SJSA1 (cell line): Measurements from ENCODE around the gene FAM120B. TPM values are rescaled to one million over a fixed set of nuclear protein-coding genes. Genes with fewer than 3 reads are reported as not detected.

ENCODE experiments used
- DNase-seq, 2 experiments: peaks; one replicate each; pipeline ENCODE4 v3.0.0-alpha.2; 2015 to 2020; ENCODE audit warnings: low spot score in 2 of 2, low read depth in 1 of 2
- H3K27ac ChIP-seq: fragments of 250-450 bp; sonication (Bioruptor Pico); 2 replicates; pipeline ENCODE4 v1.5.1; 2020; ENCODE audit warnings: mild to moderate bottlenecking, moderate library complexity
- H3K27me3 ChIP-seq: fragments of 250-450 bp; sonication (Bioruptor Pico); replicated peaks from 2 replicates; pipeline ENCODE4 v1.5.1; 2020; ENCODE audit warnings: mild to moderate bottlenecking, moderate library complexity
- H3K36me3 ChIP-seq: fragments of 250-450 bp; sonication (Bioruptor Pico); 2 replicates; pipeline ENCODE4 v1.5.1; 2020; ENCODE audit warnings: mild to moderate bottlenecking
- H3K4me1 ChIP-seq: fragments of 250-450 bp; sonication (Bioruptor Pico); replicated peaks from 2 replicates; pipeline ENCODE4 v1.6.1; 2021; ENCODE audit warnings: mild to moderate bottlenecking
- H3K4me3 ChIP-seq: fragments of 250-450 bp; sonication (Bioruptor Pico); 2 replicates; pipeline ENCODE4 v1.5.1; 2020; ENCODE audit warnings: mild to moderate bottlenecking
- H3K9me3 ChIP-seq: fragments of 250-450 bp; sonication (Bioruptor Pico); replicated peaks from 2 replicates; pipeline ENCODE4 v1.5.1; 2020; ENCODE audit warnings: mild to moderate bottlenecking
- total RNA-seq: library from RNA; depleted of rRNA; stranded (reverse); fragments of >200 nt; shearing (Covaris generic); gene quantifications from 2 replicates; pipeline ENCODE4 v1.2.3, GENCODE V29; 2014

The FAM120B gene
- total RNA-seq, 1 experiment from 2014 or later = 15.0 TPM

DNA sequence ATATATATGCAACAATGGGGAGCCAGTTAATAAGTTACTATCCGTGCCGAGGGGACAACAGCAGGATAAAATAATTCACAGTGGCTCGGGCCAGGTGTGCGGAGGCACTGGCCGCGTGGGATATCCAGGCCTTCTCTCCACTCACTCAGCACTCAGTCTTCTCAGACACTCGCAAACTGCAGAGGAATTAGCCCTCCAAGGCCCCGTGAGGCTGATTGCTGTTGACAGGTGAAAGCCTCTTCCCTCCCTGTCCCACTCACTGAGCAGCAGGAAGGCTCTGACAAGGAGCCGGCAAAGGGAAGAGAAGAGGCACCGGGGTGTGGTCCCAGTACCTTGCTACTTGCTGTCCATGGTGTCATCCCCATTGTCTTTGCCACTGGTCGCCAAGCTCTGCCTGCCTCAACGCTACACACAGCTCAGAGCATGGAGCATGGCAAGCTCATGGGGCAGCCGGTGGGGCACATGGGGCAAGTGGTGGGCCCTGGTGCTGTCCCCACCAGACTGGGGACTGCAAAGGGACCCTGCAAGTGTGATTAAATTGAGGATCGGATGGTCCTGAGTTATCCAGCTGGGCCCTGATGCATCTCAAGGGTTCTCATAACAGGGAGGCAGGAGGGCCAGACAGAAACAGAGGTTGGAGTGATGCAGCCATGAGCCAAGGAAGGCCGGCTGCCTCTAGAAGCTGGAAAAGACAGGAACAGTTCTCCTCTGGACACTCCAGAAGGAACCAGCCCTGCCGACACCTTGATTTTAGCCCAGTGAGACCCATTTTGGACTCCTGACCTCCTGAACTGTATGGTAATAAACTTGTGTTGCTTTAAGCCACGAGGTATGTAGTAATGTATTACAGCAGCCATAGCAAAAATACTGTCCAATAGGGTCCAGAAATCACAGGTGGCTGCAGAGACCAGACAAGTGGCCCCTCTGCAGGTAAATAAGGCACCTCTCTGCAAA is 126.9 kb downstream of the FAM120B start:
- H3K27ac ChIP-seq = no peak overlapping the region
- H3K4me3 ChIP-seq = no peak overlapping the region
- H3K9me3 ChIP-seq = no peaks in the 10 kb centered on the region
- no peak for DNase-seq
- H3K4me1 ChIP-seq = peaks cover 8% of the 10 kb centered on the region
- no peaks in the 10 kb centered on the region; the same call in 1 of the 2 replicates for H3K27me3 ChIP-seq
- H3K36me3 ChIP-seq = no peaks in the 10 kb centered on the region

DNA sequence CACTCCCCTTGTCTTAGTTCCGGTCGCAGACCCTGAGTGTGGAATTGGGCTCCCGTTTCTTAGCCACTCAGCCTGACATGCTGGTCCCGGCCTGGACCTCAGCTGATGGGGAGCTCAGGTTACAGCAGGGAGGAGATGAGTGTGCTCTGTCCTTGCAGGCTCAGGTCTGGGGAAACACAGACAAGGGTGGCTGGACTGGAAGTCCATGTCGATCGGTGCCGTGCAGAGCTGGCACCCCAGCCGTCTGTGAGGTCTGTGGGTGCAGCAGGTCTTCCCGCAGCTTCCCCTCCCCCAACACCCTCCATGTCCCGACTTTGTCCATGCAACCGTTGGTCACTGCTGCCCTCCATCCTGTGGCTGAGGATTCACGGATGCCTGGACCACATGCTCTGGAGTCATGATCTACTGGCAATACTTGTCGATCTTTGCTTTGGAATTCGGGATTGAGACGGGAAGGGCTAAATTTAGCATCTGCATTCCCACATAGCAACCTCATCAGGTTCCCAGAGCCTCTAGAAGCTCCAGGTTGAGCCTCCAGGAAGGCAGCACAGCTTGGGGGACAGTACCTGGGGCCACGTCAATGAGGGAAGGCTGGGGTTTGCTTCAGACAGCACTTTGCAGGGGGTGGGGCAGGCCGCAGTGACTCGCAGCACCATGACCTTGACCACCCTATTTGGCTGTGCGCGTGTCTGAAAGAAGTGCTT is 127.7 kb downstream of the FAM120B start:
- H3K4me1 ChIP-seq = peaks cover 12% of the 10 kb centered on the region
- no peak for DNase-seq

DNA sequence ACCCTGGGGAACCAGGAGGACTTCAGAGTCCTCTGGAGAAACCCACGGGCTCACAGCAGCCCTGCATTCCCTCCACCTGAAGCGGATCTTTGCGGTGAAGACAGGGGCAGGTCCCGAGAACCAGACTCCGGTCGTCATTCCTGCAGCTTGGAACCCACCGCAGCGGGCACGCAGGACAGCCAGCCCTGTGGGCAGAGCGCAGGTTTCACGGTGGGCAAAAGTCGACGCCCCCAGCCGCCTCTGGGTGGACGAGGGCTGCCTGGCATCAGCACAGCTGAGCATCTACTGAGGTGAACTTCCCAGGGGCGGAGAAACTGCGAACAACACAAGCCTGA is 128.2 kb downstream of the FAM120B start:
- Histone ChIP-seq H3K4me1 (peaks cover 17% of the 10 kb centered on the region), H3K9me3 (no peaks in the 10 kb centered on the region), H3K36me3 (no peaks in the 10 kb centered on the region), H3K27me3 (no peaks in the 10 kb centered on the region), H3K27ac (no peak overlapping the region), H3K4me3 (no peak overlapping the region)
- DNase-seq = no peak

More for the DNA sequence above, 127.7 kb downstream of the FAM120B start:
- no peaks in the 10 kb centered on the region for H3K27me3 ChIP-seq
- no peaks in the 10 kb centered on the region for H3K9me3 ChIP-seq
- H3K27ac ChIP-seq = no peak overlapping the region
- H3K4me3 ChIP-seq = no peak overlapping the region
- H3K36me3 ChIP-seq = no peaks in the 10 kb centered on the region

DNA sequence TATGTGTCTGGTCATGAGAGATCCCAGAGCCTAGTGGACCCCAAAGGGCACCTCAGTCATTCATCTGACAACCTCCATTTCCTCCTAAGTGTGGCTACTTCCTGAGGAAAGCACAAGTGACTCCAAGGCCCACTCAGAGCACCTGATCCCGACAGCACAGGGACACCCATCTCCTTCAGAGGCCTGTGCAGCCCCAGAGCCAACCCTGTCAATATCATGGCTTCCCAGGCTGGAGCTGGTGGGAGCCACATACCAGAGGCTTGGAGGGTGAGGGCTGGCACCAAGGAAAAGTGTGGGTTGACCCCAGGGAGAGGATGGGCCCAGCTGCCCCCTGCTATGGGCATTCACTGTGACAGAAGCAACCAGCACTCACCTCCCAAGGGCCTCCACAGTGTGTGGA is 129.2 kb downstream of the FAM120B start:
- H3K4me1 ChIP-seq = peaks cover 24% of the 10 kb centered on the region
- H3K4me3 ChIP-seq = no peak overlapping the region
- H3K9me3 ChIP-seq = no peaks in the 10 kb centered on the region
- no peak overlapping the region for H3K27ac ChIP-seq
- no peaks in the 10 kb centered on the region for H3K27me3 ChIP-seq
- DNase-seq = no peak
- no peaks in the 10 kb centered on the region for H3K36me3 ChIP-seq

DNA sequence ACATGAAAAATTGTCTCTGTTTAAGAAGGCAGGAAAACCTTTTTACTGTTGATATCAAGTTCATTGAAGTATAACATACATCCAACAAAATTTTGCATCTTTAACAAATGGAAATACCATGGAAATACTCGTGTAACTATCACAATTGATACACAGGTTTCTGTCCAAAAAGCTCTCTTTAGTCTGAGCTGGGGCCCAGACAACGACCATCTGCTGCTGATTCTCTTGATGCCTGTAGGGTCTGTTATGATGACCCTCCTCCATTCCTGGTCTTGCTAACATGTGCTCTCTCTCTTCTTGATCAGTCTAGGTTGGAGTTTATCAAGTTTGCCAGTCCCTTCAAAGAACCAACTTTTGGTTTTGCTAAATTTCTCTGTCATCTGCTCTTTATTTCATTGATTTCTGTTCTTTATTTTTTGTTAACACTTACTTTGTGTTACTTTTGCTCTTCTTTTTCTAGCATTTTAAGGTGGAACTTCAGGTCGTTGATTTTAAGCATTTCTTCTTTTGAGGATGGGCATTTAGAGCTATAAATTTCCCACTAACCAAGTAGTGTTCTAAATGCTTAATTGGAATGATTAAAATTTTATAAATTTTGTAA is 129.8 kb downstream of the FAM120B start:
- H3K4me3 ChIP-seq = no peak overlapping the region
- no peak overlapping the region for H3K27ac ChIP-seq
- DNase-seq = no peak
- no peaks in the 10 kb centered on the region for H3K36me3 ChIP-seq
- peaks cover 24% of the 10 kb centered on the region for H3K4me1 ChIP-seq
- H3K9me3 ChIP-seq = no peaks in the 10 kb centered on the region
- no peaks in the 10 kb centered on the region for H3K27me3 ChIP-seq

DNA sequence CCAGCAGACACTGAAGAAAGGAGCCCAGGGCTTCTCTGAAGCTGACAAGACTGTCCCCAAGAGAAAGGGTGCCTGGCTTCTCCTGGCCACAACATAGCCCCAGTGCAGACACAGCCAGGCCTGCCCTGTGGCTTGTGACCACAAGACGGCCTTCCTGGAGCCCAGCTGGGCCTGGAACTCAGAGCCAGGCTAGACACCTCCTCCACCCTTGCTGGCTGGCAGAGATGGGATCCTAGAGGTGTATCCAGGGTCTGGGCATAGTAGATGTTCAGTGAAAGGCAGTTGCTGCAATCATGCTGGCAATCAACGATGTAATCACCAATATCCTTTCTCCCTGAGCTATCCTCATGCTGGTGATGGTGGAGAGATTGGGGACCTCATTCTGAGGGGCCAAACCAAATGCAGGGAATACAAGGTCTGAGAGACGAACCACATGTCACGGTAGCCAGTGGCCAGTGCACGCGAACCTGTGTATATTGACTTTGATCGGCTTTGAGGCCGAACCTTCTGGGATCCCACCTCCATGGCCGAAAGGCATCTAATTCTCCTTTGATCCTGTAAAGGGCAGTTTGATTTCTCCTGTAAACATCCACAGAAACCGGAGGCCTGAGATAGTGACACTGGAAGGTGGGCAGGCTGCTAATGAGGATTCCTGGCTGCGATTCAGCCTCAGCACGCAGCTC is 131.3 kb downstream of the FAM120B start:
- Histone ChIP-seq H3K9me3 (no peaks in the 10 kb centered on the region), H3K4me1 (peaks cover 24% of the 10 kb centered on the region), H3K27me3 (no peaks in the 10 kb centered on the region), H3K36me3 (no peaks in the 10 kb centered on the region), H3K4me3 (peak overlapping the region; percentile 19), H3K27ac (peak overlapping the region; percentile 28)
- DNase-seq = peak in 1 of 2 experiments; percentile 30

DNA sequence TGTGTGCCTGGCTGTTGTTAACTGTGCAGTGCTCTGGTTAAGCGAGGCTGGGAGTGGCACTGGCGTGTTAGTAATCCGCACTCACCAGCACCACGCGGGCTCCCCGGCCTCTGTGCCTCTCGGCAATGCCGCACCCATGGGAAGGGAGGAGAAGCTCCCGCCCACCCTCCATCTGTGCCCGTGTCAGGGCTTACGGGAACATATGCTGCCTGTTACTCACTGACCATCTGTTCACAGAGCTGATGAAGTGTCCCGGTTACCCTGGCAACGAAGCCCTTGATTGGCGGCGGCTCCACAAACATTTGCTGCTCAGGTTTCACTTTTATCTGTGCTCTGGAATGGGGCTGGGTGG is 131.8 kb downstream of the FAM120B start:
- no peaks in the 10 kb centered on the region for H3K36me3 ChIP-seq
- DNase-seq = peak; percentile 83 to 96
- H3K4me3 ChIP-seq = peak overlapping the region; percentile 19
- no peaks in the 10 kb centered on the region for H3K27me3 ChIP-seq
- H3K9me3 ChIP-seq = no peaks in the 10 kb centered on the region
- H3K4me1 ChIP-seq = peaks cover 24% of the 10 kb centered on the region
- H3K27ac ChIP-seq = peak overlapping the region; percentile 28

DNA sequence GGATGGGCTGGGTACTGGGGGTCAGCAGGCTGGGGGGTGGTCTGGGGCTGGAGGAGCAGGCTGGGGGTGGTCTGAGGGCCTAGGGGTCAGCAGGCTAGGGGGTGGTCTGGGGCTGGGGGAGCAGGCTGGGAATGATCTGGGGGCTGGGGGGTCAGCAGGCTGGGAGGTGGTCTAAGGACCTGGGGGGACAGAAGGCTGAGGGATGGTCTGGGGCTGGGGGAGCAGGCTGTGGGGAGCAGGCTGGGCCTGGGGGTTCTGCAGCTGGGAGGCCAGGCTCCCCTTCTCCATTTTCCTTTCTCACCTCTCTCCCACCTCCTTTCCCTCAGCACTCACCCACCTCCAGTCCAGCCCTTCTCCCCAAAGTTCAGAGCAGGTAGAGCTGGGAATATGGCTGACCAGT is 132.3 kb downstream of the FAM120B start:
- peaks cover 24% of the 10 kb centered on the region for H3K4me1 ChIP-seq
- H3K36me3 ChIP-seq = no peaks in the 10 kb centered on the region
- no peaks in the 10 kb centered on the region for H3K27me3 ChIP-seq
- no peaks in the 10 kb centered on the region for H3K9me3 ChIP-seq
- H3K4me3 ChIP-seq = no peak overlapping the region
- H3K27ac ChIP-seq = peak overlapping the region; percentile 8; the same call in 1 of the 2 replicates
- DNase-seq = no peak

DNA sequence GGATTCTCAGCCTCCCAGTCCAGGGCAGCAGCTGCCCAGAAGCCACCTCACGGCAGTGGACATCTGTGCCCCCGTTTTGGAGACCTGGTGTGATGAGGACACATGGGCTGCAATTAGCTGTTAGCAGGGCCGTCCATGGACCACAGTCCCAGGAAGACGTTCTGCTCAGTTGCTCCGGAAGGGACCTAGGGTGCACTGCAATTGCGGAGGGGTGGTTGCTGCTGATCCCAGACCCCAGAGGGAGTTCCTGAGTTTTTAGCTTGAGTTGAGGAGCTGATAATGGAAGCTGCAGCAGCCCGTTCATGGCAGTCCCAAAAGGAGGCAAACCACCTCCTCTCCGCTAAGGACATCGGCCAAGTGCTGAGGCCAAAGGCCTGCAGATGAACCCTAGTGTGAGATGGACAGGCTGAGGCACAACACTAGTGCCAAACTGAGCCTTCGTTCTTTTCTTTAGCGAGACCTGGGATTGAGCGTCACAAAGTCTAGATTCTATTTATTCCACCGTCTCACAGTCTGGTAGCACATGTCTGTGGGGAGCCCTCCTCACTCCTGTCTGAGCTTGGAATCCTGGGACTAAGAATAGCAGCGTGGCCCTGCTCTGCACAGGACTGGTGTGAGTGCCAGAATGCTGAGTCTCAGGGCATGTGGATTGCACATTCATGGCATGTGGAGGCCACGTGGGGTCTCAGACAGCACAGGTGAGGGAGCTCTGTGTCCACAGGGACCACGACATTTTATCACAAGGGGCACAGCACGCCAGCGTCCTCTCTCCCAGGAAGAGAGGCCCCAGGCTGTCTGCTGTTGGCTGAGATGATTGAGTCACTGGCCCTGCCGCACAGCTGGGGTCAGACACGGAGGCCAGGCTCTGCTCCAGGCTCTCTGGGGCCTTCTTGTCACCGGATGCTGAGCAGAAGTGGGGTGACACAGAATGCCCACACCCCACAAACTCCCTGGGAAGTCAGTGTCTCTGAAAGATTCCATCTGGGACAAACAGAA is 133.1 kb downstream of the FAM120B start:
- no peaks in the 10 kb centered on the region for H3K36me3 ChIP-seq
- H3K9me3 ChIP-seq = no peaks in the 10 kb centered on the region
- H3K4me1 ChIP-seq = peaks cover 24% of the 10 kb centered on the region
- no peaks in the 10 kb centered on the region for H3K27me3 ChIP-seq
- DNase-seq = peak; percentile 27 to 51
- H3K4me3 ChIP-seq = no peak overlapping the region
- peak overlapping the region; percentile 8 for H3K27ac ChIP-seq

DNA sequence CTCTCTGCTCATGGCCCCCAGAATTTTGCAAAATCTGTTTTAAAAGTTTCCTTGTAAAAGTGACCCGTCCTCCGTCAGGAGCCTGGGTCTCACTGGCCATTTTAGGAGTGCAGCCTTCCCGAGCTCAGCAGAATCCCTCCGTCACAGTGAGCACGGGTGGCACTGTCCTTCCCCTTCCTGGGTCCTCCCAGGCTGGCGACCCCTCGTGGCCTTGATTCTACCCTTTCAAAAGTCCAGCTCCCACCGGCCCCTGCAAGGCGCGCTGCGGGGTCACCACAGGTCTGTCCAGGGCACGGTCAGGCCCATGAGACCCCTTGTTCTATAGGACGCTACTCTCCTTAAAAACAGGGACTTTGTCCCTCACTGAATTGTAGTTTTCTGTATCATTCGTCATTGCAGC is 133.9 kb downstream of the FAM120B start:
- Histone ChIP-seq H3K4me3 (no peak overlapping the region), H3K4me1 (peaks cover 24% of the 10 kb centered on the region), H3K9me3 (no peaks in the 10 kb centered on the region), H3K36me3 (no peaks in the 10 kb centered on the region), H3K27me3 (no peaks in the 10 kb centered on the region), H3K27ac (no peak overlapping the region)
- DNase-seq = peak in 1 of 2 experiments; percentile 36

DNA sequence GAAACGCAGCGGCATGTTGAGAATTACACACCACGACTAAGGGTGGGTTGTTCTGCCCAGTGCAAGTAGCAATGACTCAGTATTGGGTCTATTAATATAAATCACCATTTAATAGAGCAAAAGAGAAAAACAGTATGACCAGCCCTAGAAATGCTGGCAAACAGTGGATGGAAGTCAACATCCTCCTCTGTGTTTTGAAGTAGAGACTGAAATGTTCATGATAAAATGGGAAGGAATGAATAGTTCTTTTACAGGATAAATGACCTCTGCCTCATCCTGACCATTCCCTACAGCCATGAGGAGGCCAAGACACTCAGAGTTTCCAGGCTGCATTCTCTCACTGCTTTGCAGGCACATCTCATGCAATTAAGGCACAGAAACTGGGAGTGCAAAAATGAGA is 134.8 kb downstream of the FAM120B start:
- Histone ChIP-seq H3K27me3 (no peaks in the 10 kb centered on the region), H3K9me3 (no peaks in the 10 kb centered on the region), H3K36me3 (no peaks in the 10 kb centered on the region), H3K4me3 (no peak overlapping the region), H3K27ac (no peak overlapping the region), H3K4me1 (peaks cover 24% of the 10 kb centered on the region)
- DNase-seq = no peak

DNA sequence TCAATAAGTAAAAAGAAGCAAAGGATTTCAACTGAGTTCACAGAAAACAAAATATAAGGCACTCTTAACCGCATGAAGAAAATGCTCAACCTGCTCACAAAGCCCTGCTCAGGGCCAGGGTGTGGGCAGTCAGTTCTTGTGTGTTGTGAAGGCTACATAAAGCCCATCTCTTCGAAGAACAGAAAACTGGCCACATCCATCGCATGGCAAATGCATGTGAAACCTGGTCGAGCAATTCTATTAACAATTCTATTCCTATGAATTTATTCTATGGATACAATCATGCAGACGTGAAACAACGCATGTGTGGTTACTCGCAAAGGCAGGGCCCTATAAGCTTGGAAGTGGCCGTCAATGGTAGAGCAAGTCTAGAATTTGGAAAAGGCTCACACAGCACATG is 136.0 kb downstream of the FAM120B start:
- Histone ChIP-seq H3K27ac (no peak overlapping the region), H3K27me3 (no peaks in the 10 kb centered on the region), H3K36me3 (no peaks in the 10 kb centered on the region), H3K9me3 (no peaks in the 10 kb centered on the region), H3K4me3 (no peak overlapping the region), H3K4me1 (peaks cover 24% of the 10 kb centered on the region)
- DNase-seq = no peak
